Myocyte (in vitro differentiated cells): Measurements from ENCODE around the gene NKAIN4. TPM values are rescaled to one million over a fixed set of nuclear protein-coding genes. Genes with fewer than 3 reads are reported as not detected.

Experiments used
- DNase-seq: peaks from one replicate; pipeline ENCODE4 v3.0.0-alpha.2; 2012; ENCODE audit warnings: low read depth
- total RNA-seq: library from RNA; depleted of rRNA; stranded (reverse); fragments of >200 nt; gene quantifications from 2 replicates; pipeline ENCODE4 v1.2.3, GENCODE V29; 2014

NKAIN4 gene
- total RNA-seq, 1 donor from 2014 or later = not detected

DNA sequence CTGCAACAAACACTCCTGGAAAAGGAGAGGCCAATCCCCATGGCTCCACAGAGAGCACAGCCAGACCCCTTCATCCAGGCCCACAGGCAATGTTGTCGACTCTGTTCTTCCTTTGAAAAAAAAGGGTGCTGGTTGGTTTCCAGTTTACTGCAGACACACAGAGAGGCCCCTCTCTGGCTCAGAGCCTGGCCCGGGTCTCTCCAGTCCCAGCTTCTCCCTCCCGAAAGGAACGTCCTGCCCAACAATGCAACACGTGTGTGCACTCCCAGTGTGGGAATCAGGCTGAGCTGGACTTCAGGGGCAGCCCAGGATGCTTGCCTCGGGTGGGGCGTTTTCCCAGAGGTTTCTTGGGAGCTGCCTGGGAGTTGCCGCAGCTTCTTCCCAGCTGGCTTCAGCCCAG is 4.5 kb upstream of the NKAIN4 start:
- DNase-seq = no peak

GRCh38 chr20:63257629-63258028 is 3.4 kb upstream of the NKAIN4 start:
- no peak for DNase-seq

DNA sequence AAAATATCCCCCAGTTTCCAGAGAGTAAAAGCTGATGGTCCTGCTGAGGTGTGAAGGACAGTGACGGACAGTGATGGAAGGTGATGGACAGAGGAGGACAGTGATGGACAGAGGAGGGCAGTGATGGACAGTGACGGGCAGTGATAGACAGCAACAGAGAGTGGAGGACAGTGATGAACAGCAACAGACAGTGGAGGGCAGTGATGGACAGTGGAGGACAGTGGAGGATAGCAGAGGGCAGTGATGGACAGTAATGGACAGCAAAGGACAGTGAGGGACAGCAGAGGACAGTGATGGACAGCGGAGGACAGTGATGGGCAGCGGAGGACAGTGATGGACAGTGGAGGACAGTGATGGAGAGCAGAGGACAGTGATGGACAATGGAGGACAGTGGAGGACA is 2.7 kb upstream of the NKAIN4 start:
- DNase-seq = no peak

GRCh38 chr20:63255931-63256704 is 1.9 kb upstream of the NKAIN4 start:
- no peak for DNase-seq

DNA sequence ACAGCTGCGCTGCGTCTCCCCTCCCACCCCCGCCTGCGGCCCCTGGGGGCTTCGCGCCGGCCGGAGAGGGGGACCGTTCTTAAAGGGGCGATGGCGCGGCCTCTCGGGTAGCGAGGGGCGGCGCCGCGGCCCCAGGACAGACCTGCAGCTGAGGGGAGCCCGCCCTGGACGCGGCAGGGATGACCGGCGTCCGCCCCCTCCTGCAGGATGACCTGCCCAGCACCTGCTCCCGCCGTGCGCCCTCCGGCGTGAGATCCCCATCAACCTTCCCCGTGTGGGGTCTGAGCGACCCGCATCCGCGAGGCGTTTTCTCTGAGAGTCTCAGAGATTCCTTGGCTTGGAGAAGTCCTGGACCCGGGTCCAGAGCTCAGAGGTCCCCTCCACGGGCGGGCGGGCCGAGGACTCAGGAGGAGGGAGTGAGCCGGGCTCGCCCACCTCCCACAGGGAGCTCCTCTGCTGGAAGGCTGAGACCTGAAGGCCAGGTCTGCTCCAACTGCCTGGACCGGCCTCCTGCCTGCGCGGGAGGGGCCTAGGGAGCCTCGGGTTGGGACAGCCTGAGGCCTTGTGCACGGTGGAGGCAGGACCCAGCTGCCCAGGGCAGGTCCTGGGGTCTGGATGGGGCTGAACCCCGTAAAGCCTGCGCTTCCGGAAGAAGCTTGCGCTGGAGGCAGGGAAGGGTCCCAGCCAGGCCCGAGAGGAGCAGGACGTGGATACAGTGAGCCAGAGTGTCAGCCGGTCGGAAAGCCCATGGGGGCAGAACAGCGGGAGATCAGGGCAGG is 532 bp upstream of the NKAIN4 start:
- no peak for DNase-seq

DNA sequence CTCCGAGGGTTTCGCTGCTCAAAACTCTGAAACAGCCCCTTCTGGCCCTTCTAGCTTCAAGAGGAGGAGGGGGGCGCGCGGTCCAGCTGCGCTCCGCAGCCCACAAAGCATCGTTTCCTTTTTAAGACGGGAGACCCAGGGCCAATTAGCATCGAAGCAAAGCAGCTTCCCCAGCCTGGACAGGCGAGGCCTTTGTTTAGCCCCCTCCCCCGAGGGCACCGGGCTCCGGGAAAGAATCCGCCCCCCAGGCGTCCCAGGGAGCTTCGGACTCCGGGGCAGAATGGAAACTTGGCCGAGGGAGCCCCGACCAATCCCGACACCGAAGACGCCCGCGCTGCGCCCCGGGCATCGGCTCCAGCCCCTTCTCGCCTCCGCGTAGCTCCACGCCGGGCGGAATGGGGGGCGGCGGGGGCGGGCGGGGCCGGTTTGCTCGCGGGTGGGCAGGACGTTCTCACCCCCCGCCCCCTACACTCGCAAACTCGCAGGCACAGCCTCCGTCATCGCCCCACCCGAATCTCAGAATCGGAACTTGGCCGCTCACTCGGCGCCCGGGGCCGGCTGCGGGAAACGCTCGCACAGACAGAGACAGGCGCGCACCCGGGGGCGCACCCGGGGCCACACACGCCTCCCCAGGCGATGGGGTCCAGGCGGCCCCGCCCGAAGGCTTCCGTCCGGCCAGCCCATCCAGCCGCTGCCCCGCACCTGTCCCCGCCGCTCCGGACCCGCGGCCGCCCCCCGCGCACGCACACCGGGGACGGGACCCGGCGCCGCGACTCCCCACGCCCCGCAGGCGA is 628 bp downstream of the NKAIN4 start:
- DNase-seq = no peak

DNA sequence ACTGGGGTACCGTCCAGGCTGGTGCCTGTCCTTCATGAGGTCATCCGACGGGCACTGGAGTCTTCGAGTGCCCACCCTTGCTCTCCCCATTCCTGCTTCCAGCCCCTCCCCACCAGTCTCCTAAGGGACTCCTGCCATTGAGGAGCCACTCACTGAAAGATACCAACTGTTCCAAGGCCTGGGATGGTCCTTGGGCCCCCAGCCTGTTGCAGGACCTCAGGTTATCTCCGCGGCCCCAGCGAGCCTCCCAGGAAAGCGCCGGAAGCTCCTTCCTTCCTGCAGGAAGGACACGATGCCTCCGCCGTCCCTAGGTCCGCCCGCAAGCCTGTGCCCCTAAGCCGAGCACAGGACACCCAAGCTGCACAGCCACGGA is 1.2 kb downstream of the NKAIN4 start:
- no peak for DNase-seq

DNA sequence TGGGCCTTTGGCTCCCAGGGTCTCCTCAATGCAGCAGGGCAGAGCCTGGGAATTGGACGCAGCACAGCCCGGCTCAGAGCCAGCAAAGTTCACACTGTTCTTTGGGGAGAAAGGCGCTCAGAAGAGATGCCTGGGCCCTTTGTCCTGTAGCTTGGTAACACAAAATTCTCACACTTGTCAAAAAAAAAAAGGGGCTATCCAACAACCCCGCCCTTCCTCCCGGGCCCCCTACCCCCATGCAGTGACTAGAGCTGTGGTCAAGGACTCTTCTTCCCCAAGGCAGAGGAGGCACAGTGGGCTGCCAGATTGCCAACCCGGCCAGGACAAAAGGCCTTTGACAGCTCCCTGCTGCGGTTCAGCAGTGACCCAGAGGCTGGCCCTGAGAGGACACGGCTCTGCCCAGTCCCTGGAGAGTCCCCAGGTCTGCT is 2.0 kb downstream of the NKAIN4 start:
- peak; percentile 36 for DNase-seq

DNA sequence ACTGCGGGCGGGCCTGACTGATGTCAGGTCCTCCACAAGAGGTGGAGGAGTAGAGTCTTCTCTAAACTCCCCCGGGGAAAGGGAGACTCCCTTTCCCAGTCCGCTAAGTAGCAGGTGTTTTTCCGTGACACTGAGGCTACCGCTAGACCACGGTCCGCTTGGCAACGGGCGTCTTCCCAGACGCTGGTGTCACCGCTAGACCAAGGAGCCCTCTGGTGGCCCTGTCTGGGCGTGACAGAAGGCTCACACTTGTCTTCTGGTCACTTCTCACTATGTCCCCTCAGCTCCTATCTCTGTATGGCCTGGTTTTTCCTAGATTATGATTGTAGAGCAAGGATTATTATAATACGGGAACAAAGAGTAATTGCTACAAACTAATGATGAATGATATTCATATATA is 2.9 kb downstream of the NKAIN4 start:
- peak; percentile 63 for DNase-seq

DNA sequence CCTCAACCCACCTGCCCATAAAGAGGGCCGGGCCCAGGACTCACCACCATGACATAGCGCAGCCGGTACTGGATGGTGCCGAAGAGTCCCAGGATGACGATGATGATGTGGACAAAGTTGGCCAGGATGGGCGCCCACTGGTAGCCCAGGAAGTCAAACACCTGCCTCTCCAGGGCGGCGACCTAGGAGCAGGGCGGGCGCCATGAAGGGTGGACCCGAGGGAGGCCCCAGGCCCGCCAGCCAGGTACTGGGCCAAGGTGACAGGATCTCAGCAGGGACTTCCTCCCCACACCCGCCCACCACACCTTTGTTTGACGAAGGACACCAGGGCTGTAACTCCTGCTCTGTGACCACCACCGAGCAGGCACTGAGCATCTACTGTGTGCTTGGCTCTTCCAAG is 4.4 kb downstream of the NKAIN4 start:
- DNase-seq = no peak

DNA sequence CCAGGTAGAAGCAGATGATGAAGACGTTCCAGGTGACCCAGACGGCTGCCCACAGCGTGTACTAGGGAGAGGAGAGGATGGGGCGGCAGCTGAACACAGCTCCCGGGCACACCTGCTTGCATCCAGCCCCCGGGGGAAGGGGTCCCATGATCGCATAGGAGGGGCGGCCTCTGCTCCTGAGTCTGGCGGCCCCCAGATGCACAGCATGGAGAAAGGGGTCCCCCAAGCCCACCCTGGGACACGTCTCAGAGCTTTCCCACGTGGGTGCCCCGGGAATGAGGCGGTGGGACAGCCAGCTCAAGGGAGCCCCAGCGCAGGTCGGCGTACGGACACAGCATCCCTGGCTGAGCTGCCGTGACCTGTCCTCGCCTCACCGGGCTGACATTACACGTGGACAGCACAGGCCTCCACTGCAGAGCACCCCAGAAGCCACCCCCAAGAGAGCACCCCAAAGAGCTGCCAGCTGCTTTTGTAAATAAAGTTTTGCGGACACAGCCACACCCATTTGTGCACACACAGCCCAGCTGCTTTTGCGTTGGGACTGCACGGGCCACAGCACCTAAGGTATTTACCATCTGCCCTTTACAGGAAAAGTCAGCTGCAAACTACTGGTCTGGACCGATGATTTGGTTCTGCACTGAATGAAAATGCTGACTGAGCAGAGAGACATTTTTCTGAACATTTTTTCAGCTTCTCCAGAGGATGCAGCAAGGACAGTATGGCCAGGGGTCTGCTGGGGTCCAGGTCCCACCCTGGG is 5.2 kb downstream of the NKAIN4 start:
- DNase-seq = no peak

GRCh38 chr20:63247671-63248228 is 6.5 kb downstream of the NKAIN4 start:
- no peak for DNase-seq

- DNase-seq = no peak
These were observed 7.6 kb downstream of the NKAIN4 start for GRCh38 chr20:63246490-63247288.

GRCh38 chr20:63244468-63244867 is 9.8 kb downstream of the NKAIN4 start:
- no peak for DNase-seq

GRCh38 chr20:63243604-63244247 is 10.5 kb downstream of the NKAIN4 start:
- DNase-seq = peak; percentile 68

- DNase-seq = no peak
These were observed 11.5 kb downstream of the NKAIN4 start for GRCh38 chr20:63242736-63243135.

GRCh38 chr20:63241272-63241671 is 13.0 kb downstream of the NKAIN4 start:
- no peak for DNase-seq

GRCh38 chr20:63240004-63240403 is 14.3 kb downstream of the NKAIN4 start:
- DNase-seq = no peak

GRCh38 chr20:63239431-63239830 is 14.8 kb downstream of the NKAIN4 start:
- DNase-seq = no peak
